Ectodermal cell (in vitro differentiated cells): Measurements from ENCODE around the gene RAVER2.

Experiments
- H3K27ac ChIP-seq: 2 replicates; pipeline ENCODE4 v1.7.0; 2013; ENCODE audit warnings: mild to moderate bottlenecking, low read depth, low read length; ENCODE audit not compliant: insufficient read depth, poor library complexity, severe bottlenecking
- H3K27me3 ChIP-seq: 2 replicates; pipeline ENCODE4 v1.7.0; 2013; ENCODE audit warnings: mild to moderate bottlenecking, low read length; ENCODE audit not compliant: insufficient read depth, control insufficient read depth, poor library complexity, severe bottlenecking
- H3K36me3 ChIP-seq: one replicate; pipeline ENCODE4 v1.7.0; 2013; ENCODE audit warnings: low read length; ENCODE audit not compliant: control insufficient read depth, insufficient read depth
- H3K4me1 ChIP-seq: one replicate; pipeline ENCODE4 v1.7.0; 2013; ENCODE audit warnings: low read length; ENCODE audit not compliant: control insufficient read depth, insufficient read depth
- H3K4me3 ChIP-seq: 2 replicates; pipeline ENCODE4 v1.7.0; 2013; ENCODE audit warnings: low read depth, low read length, control low read depth; ENCODE audit not compliant: insufficient read depth
- H3K9me3 ChIP-seq: 2 replicates; pipeline ENCODE4 v1.7.0; 2013; ENCODE audit warnings: mild to moderate bottlenecking, low read length, moderate library complexity; ENCODE audit not compliant: control insufficient read depth
- WGBS, 2 experiments: methylation state at CpG; one replicate each; pipeline ENCODE4 v1.1.7; 2013; ENCODE audit warnings: missing lambda C conversion rate in 2 of 2; 5-methylcytosine and 5-hydroxymethylcytosine counted together

RAVER2 gene

GRCh38 chr1:64745986-64746940 lies 1.4 kb downstream of the RAVER2 start:
- Histone ChIP-seq H3K27me3 (peaks cover 3% of the 10 kb centered on the region), H3K4me1 (peaks cover 5% of the 10 kb centered on the region), H3K9me3 (no peaks in the 10 kb centered on the region), H3K27ac (no peak overlapping the region), H3K36me3 (no peaks in the 10 kb centered on the region), H3K4me3 (peak overlapping the region; percentile 81)
- WGBS, 2 experiments, result 39 to 55% methylated on average over 5 to 8 of the region's 8 CpGs

GRCh38 chr1:64748222-64748621 lies 3.3 kb downstream of the RAVER2 start:
- whole genome bisulfite sequencing, 2 experiments, result 85 to 91% methylated on average over 3 of the region's 3 CpGs
- no peak overlapping the region for H3K27ac ChIP-seq
- H3K27me3 ChIP-seq, result peaks cover 3% of the 10 kb centered on the region
- H3K9me3 ChIP-seq, result no peaks in the 10 kb centered on the region
- peaks cover 5% of the 10 kb centered on the region for H3K4me1 ChIP-seq
- no peaks in the 10 kb centered on the region for H3K36me3 ChIP-seq
- no peak overlapping the region for H3K4me3 ChIP-seq

GRCh38 chr1:64748706-64749105 lies 3.8 kb downstream of the RAVER2 start:
- Histone ChIP-seq H3K27ac (no peak overlapping the region), H3K4me1 (peaks cover 5% of the 10 kb centered on the region), H3K36me3 (no peaks in the 10 kb centered on the region), H3K9me3 (no peaks in the 10 kb centered on the region), H3K4me3 (no peak overlapping the region), H3K27me3 (no peaks in the 10 kb centered on the region)
- 91 to 95% methylated on average over 5 of the region's 5 CpGs for WGBS, 2 experiments

DNA sequence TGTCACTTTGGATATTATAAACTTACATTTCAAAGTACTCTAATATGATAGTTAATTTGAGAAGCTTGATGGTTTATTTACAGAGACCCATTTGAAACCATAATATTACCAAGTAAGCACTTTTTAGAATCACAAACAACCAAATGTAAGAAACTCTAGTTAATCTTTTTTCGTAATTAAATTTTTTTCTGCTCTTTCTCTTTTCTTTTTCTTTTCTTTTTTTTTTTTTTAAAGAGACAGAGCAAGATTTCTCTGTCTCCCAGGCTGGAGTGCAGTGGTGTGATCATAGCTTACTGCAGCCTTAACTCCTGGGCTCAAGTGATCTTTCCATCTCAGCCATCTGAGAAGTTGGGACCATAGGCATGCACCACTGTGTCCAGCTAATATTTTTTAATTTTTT lies 5.2 kb downstream of the RAVER2 start:
- no peak overlapping the region for H3K27ac ChIP-seq
- H3K27me3 ChIP-seq, result no peaks in the 10 kb centered on the region
- H3K9me3 ChIP-seq, result no peaks in the 10 kb centered on the region
- WGBS, 2 experiments, result 50 to 96% methylated on average over 1 of the region's 1 CpG
- no peak overlapping the region for H3K4me3 ChIP-seq
- peaks cover 5% of the 10 kb centered on the region for H3K4me1 ChIP-seq
- H3K36me3 ChIP-seq, result no peaks in the 10 kb centered on the region

DNA sequence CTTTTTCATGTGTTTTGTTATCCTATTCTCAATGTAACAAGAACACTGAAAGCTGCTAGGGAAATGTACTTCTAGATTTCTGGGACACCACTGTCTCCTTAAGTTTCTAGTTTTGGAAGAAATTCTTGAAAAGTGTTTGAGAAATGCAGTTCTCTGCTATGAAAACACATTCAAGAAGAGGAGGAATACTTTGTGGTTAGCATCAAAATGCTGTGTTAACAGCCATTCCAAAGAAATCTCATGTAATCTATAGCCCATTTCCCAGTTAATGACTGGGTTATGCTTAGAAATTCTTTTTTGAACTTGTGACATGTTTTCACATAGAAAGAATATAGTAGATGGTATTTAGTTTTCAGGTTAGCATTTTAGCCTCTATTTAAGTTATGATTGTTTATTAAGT lies 6.0 kb downstream of the RAVER2 start:
- no peak overlapping the region for H3K27ac ChIP-seq
- no peaks in the 10 kb centered on the region for H3K27me3 ChIP-seq
- H3K4me1 ChIP-seq, result peaks cover 5% of the 10 kb centered on the region
- no peaks in the 10 kb centered on the region for H3K36me3 ChIP-seq
- H3K4me3 ChIP-seq, result no peak overlapping the region
- H3K9me3 ChIP-seq, result no peaks in the 10 kb centered on the region

DNA sequence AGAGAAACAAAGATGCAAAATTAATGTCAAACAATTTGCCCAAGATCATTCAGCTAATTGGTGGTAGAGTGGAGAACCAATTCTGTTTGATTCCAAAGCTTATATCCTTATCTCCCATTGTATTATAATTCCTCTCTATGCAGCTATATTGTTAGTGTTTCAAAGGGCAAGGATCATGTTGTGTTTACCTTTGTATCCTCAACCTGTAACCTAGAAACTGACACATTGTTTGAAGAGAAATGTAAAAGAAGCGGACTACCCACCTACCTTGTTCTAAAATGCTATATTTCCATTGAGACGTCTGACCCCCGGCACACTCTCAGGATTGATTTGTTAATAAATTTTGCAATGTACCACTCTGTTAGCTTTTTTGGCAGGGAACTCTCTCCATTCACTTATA lies 9.3 kb downstream of the RAVER2 start:
- Histone ChIP-seq H3K36me3 (no peaks in the 10 kb centered on the region), H3K4me3 (no peak overlapping the region), H3K27me3 (no peaks in the 10 kb centered on the region), H3K27ac (no peak overlapping the region), H3K9me3 (no peaks in the 10 kb centered on the region), H3K4me1 (no peaks in the 10 kb centered on the region)
- 97% methylated on average over 3 of the region's 3 CpGs; no CpG with 5 or more reads in 1 of the 2 experiments for WGBS, 2 experiments

DNA sequence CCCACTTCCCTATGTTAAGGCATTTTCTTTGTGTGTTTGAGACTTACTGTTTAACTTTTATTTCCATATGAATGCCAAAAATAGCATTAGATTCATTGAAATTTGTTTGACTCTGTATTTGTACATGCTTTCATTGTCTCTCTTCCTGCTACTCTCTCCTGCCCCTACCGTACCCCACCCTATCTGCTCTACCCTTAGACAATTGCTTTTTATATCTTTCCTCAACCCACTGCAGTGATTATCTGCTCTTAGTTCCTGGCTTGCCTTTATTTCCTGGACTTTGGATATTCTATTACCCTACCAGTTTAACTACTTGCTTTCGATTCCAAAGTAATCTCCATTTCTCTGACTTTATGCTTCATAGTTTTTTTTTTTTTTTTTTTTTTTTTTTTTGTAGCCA lies 10.5 kb downstream of the RAVER2 start:
- H3K4me1 ChIP-seq, result no peaks in the 10 kb centered on the region
- no peaks in the 10 kb centered on the region for H3K9me3 ChIP-seq
- no peaks in the 10 kb centered on the region for H3K36me3 ChIP-seq
- 57 to 63% methylated on average over 1 of the region's 2 CpGs for WGBS, 2 experiments
- no peak overlapping the region for H3K27ac ChIP-seq
- no peaks in the 10 kb centered on the region for H3K27me3 ChIP-seq
- no peak overlapping the region for H3K4me3 ChIP-seq

- no peaks in the 10 kb centered on the region for H3K4me1 ChIP-seq
- H3K9me3 ChIP-seq, result no peaks in the 10 kb centered on the region
- H3K27me3 ChIP-seq, result no peaks in the 10 kb centered on the region
- H3K4me3 ChIP-seq, result no peak overlapping the region
- WGBS, 2 experiments, result 78 to 84% methylated on average over 1 of the region's 1 CpG
- no peaks in the 10 kb centered on the region for H3K36me3 ChIP-seq
- no peak overlapping the region for H3K27ac ChIP-seq
Observed at GRCh38 chr1:64756770-64757169, 11.9 kb downstream of the RAVER2 start.

- no peaks in the 10 kb centered on the region for H3K36me3 ChIP-seq
- no peak overlapping the region for H3K27ac ChIP-seq
- no peaks in the 10 kb centered on the region for H3K9me3 ChIP-seq
- WGBS, 2 experiments, result 83 to 92% methylated on average over 1 of the region's 1 CpG
- H3K4me3 ChIP-seq, result no peak overlapping the region
- no peaks in the 10 kb centered on the region for H3K4me1 ChIP-seq
- H3K27me3 ChIP-seq, result no peaks in the 10 kb centered on the region
Observed at GRCh38 chr1:64757213-64757612, 12.3 kb downstream of the RAVER2 start.

- no peaks in the 10 kb centered on the region for H3K4me1 ChIP-seq
- no peak overlapping the region for H3K27ac ChIP-seq
- 82 to 95% methylated on average over 3 of the region's 3 CpGs for WGBS, 2 experiments
- no peaks in the 10 kb centered on the region for H3K36me3 ChIP-seq
- no peaks in the 10 kb centered on the region for H3K27me3 ChIP-seq
- no peaks in the 10 kb centered on the region for H3K9me3 ChIP-seq
- no peak overlapping the region for H3K4me3 ChIP-seq
Observed at GRCh38 chr1:64758233-64758632, 13.4 kb downstream of the RAVER2 start.
